IMR-90 (cell line): ENCODE measurements around the gene LRCOL1. TPM values are rescaled to one million over a fixed set of nuclear protein-coding genes. Genes with fewer than 3 reads are reported as not detected.

Experiments
- ATAC-seq: fragments of 200-7000 bp; cut with Tn5 transposase; 2 replicates; pipeline ENCODE4 v1.9.1; 2020; ENCODE audit warnings: low read depth, mild to moderate bottlenecking, moderate library complexity
- BruUV-seq: library from RNA; stranded (reverse); fragments of 400-500 nt; replicated peaks from 2 replicates; lab custom pipeline; 2021; lab: Mats Ljungman, UMichigan
- CTCF ChIA-PET: fragments of 300-600 bp; formaldehyde crosslinking; extraction: SDS; loops from one replicate; lab custom pipeline; 2021; ENCODE audit warnings: antibody characterized with exemption; lab: Yijun Ruan, JAX
- POLR2A ChIA-PET: fragments of 300-600 bp; sonication (Branson Sonifier 250); formaldehyde crosslinking; loops from one replicate; lab custom pipeline; 2022; ENCODE audit warnings: antibody characterized with exemption; ENCODE audit not compliant: unreplicated experiment; lab: Charles Lee
- DNase-seq: peaks from one replicate; pipeline ENCODE4 v3.0.0; 2013
- H2AFZ ChIP-seq: replicated peaks from 2 replicates; pipeline ENCODE3; 2013; ENCODE audit warnings: low read length, mild to moderate bottlenecking; ENCODE audit not compliant: poor library complexity
- H2AK5ac ChIP-seq: 2 replicates; pipeline ENCODE4 v1.6.1; 2013; ENCODE audit warnings: low read depth, low read length, inconsistent platforms
- H2AK9ac ChIP-seq: replicated peaks from 2 replicates; pipeline ENCODE3; 2013; ENCODE audit warnings: mild to moderate bottlenecking, low read depth, low read length, moderate library complexity; ENCODE audit not compliant: poor library complexity
- H2BK120ac ChIP-seq: 2 replicates; pipeline ENCODE4 v1.6.1; 2013; ENCODE audit warnings: low read depth, low read length, inconsistent platforms
- H2BK15ac ChIP-seq: 3 replicates; pipeline ENCODE4 v1.6.1; 2013; ENCODE audit warnings: low read depth, low read length, inconsistent platforms
- H2BK20ac ChIP-seq: 2 replicates; pipeline ENCODE4 v1.6.1; 2013; ENCODE audit warnings: low read depth, mild to moderate bottlenecking, inconsistent platforms, low read length, moderate library complexity
- H2BK5ac ChIP-seq: 2 replicates; pipeline ENCODE4 v1.6.1; 2013; ENCODE audit warnings: mild to moderate bottlenecking, low read depth, low read length, inconsistent platforms; ENCODE audit not compliant: poor library complexity, severe bottlenecking
- H3K14ac ChIP-seq: replicated peaks from 2 replicates; pipeline ENCODE4 v1.6.1; 2013; ENCODE audit warnings: low read depth, low read length, inconsistent platforms
- H3K18ac ChIP-seq: 2 replicates; pipeline ENCODE4 v1.6.1; 2013; ENCODE audit warnings: low read depth, low read length, control low read depth
- H3K23ac ChIP-seq: 2 replicates; pipeline ENCODE4 v1.6.1; 2013; ENCODE audit warnings: low read depth, low read length, inconsistent platforms
- H3K27ac ChIP-seq: 2 replicates; pipeline ENCODE4 v1.5.1; 2013; ENCODE audit warnings: mild to moderate bottlenecking, control low read depth, low read length; ENCODE audit not compliant: insufficient read depth
- H3K27me3 ChIP-seq: 2 replicates; pipeline ENCODE4 v1.6.1; 2013; ENCODE audit warnings: low read length; ENCODE audit not compliant: control insufficient read depth, insufficient read depth
- H3K36me3 ChIP-seq: 2 replicates; pipeline ENCODE4 v1.6.1; 2013; ENCODE audit warnings: low read length, mixed read lengths; ENCODE audit not compliant: control insufficient read depth, insufficient read depth
- H3K4ac ChIP-seq: 2 replicates; pipeline ENCODE4 v1.6.1; 2013; ENCODE audit warnings: low read depth, low read length, inconsistent platforms
- H3K4me1 ChIP-seq: 2 replicates; pipeline ENCODE4 v1.6.1; 2013; ENCODE audit warnings: low read length, mixed read lengths; ENCODE audit not compliant: control insufficient read depth, insufficient read depth
- H3K4me2 ChIP-seq: 2 replicates; pipeline ENCODE4 v1.6.1; 2013; ENCODE audit warnings: low read depth, mild to moderate bottlenecking, control low read depth, low read length, moderate library complexity
- H3K4me3 ChIP-seq: 2 replicates; pipeline ENCODE4 v1.5.1; 2013; ENCODE audit warnings: low read depth, mild to moderate bottlenecking, control low read depth, low read length, moderate library complexity; ENCODE audit not compliant: insufficient read depth
- H3K56ac ChIP-seq: 2 replicates; pipeline ENCODE4 v1.6.1; 2013; ENCODE audit warnings: low read length, inconsistent platforms; ENCODE audit not compliant: insufficient read depth; ENCODE audit errors: extremely low read depth
- H3K79me1 ChIP-seq, 2 experiments: 2 replicates each; pipeline ENCODE4 v1.6.1; 2013; ENCODE audit warnings: low read length in 2 of 2, inconsistent platforms in 1 of 2, low read depth in 1 of 2
- H3K9ac ChIP-seq: 2 replicates; pipeline ENCODE4 v1.6.1; 2013; ENCODE audit warnings: low read depth, low read length, control low read depth
- H3K9me1 ChIP-seq: 2 replicates; pipeline ENCODE4 v1.6.1; 2013; ENCODE audit warnings: low read length, inconsistent platforms; ENCODE audit not compliant: insufficient read depth
- H3K9me3 ChIP-seq: 2 replicates; pipeline ENCODE4 v1.6.1; 2013; ENCODE audit warnings: low read length; ENCODE audit not compliant: control insufficient read depth, insufficient read depth
- H4K20me1 ChIP-seq: 2 replicates; pipeline ENCODE4 v1.6.1; 2013; ENCODE audit warnings: low read length, inconsistent platforms; ENCODE audit not compliant: insufficient read depth
- H4K5ac ChIP-seq: 2 replicates; pipeline ENCODE4 v1.6.1; 2013; ENCODE audit warnings: mild to moderate bottlenecking, low read depth, low read length, control low read depth
- H4K8ac ChIP-seq, 2 experiments: 2 replicates each; pipeline ENCODE4 v1.6.1; 2013; ENCODE audit warnings: low read depth in 2 of 2, low read length in 2 of 2, control low read depth in 1 of 2, inconsistent platforms in 1 of 2
- H4K91ac ChIP-seq: 2 replicates; pipeline ENCODE4 v1.6.1; 2013; ENCODE audit warnings: low read depth, low read length, inconsistent platforms; ENCODE audit not compliant: insufficient read depth
- CEBPB ChIP-seq: IDR thresholded peaks from 2 replicates; pipeline ENCODE4 v1.6.1; 2012; ENCODE audit warnings: low read depth, low read length, improper control_type of control experiment
- CHD1 ChIP-seq: IDR thresholded peaks from 2 replicates; pipeline ENCODE4 v1.6.1; 2012; ENCODE audit warnings: low read depth, low read length, improper control_type of control experiment
- FOS ChIP-seq: fragments of 150-350 bp; IDR thresholded peaks from 2 replicates; pipeline ENCODE4 v1.6.1; 2016; ENCODE audit warnings: low read depth, low read length
- MAFK ChIP-seq: IDR thresholded peaks from 2 replicates; pipeline ENCODE4 v1.6.1; 2012; ENCODE audit warnings: low read depth, low read length, improper control_type of control experiment
- MAZ ChIP-seq: IDR thresholded peaks from 2 replicates; pipeline ENCODE4 v1.6.1; 2012; ENCODE audit warnings: low read depth, mild to moderate bottlenecking, low read length, improper control_type of control experiment, moderate library complexity, borderline replicate concordance
- MXI1 ChIP-seq: IDR thresholded peaks from 2 replicates; pipeline ENCODE4 v1.6.1; 2012; ENCODE audit warnings: low read depth, mild to moderate bottlenecking, low read length, moderate library complexity, borderline replicate concordance
- NFE2L2 ChIP-seq: fragments of 150-350 bp; IDR thresholded peaks from 2 replicates; pipeline ENCODE4 v1.6.1; 2016; ENCODE audit warnings: low read depth, mild to moderate bottlenecking, low read length
- POLR2A ChIP-seq: IDR thresholded peaks from 2 replicates; pipeline ENCODE4 v1.6.1; 2012; ENCODE audit warnings: mild to moderate bottlenecking, low read depth, low read length
- RAD21 ChIP-seq: IDR thresholded peaks from 2 replicates; pipeline ENCODE4 v1.6.1; 2012; ENCODE audit warnings: low read length, improper control_type of control experiment
- RFX5 ChIP-seq: IDR thresholded peaks from 2 replicates; pipeline ENCODE4 v1.8.0; 2012; ENCODE audit warnings: low read depth, mild to moderate bottlenecking, low read length, moderate library complexity
- WGBS, 2 experiments: methylation state at CpG; one replicate each; pipeline versions ENCODE4 v1.1.5 to v1.1.7; 2013; ENCODE audit warnings: missing lambda C conversion rate in 2 of 2; ENCODE audit not compliant: insufficient read length in 1 of 2; ENCODE audit errors: extremely low coverage in 2 of 2; 5-methylcytosine and 5-hydroxymethylcytosine counted together
- dilution Hi-C: fragments of 300-500 bp; cut with HindIII; formaldehyde crosslinking; loops from one replicate; pipeline ENCODE4 v1.14.3; 2018; ENCODE audit warnings: low sequenced_read_pairs; ENCODE audit not compliant: unreplicated experiment
- in situ Hi-C: fragments of 300-500 bp; cut with MboI; formaldehyde crosslinking; loops from 3 replicates; pipeline ENCODE4 v1.14.3; 2019; ENCODE audit warnings: low sequenced_read_pairs, inconsistent platforms, mixed read lengths
- intact Hi-C: fragments of 100-400 bp; cut with micrococcal nuclease; formaldehyde crosslinking; loops from 2 replicates; pipeline ENCODE4 v1.10.0; 2022
- polyA plus RNA-seq, 3 experiments: library from polyadenylated mRNA; depleted of rRNA; stranded (reverse); fragments of >200 nt; gene quantifications; 2 replicates each; pipeline ENCODE4 v1.2.3, GENCODE V29; 2012; ENCODE audit warnings: low replicate concordance in 1 of 3
- total RNA-seq: library from RNA; depleted of rRNA; stranded (reverse); fragments of >200 nt; gene quantifications from 2 replicates; pipeline ENCODE4 v1.2.3, GENCODE V29; 2012
- TF ChIP-seq, protein P1 (sequence below): conservative IDR thresholded peaks from 2 replicates; pipeline ENCODE4 v1.5.1; 2012; ENCODE audit warnings: mild to moderate bottlenecking, low read depth, low read length, improper control_type of control experiment
- TF ChIP-seq, protein P2 (sequence below): fragments of 150-350 bp; IDR thresholded peaks from 2 replicates; pipeline ENCODE4 v1.6.1; 2017; ENCODE audit warnings: mild to moderate bottlenecking, antibody characterized with exemption, low read length, low read depth

LRCOL1 gene
- total and polyA plus RNA-seq, 2 of the 4 experiments (the other 2 are of a cell fraction) = 1.0 TPM; not detected in 1

DNA sequence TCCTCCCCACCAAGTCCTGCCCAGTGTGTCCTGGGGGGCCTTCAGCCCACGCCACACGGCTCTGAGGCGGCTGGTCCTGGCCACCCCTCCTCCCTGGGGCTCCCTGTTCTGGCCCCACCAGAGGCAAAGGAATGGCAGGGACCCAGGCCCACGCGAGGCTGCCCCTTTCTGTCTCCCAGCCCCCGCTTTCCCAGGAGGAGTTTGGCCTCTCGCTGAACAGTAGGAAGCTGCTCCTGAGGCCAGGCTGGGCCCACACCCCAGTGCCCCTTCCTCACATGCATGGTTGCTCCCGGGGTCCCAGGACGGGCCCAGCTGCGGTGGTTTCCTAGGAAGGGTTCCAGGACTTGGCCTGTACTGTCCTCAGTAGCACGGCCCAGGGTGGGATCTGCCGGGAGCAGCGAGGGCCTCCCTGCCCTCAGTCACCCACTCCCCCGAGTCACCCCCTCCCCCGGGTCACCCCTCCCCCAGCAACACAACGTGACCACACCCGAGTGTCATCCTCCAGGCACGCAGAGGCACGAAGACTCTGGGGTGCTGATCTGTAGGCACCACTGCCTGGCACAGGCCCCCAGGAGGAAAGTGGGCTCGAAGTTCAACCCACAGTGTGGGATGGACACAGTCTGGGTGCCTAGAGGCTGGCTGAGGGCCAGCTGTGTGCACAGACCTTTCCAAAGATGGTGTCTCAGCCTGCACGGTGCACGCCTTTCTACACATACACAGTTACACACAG is 33.0 kb downstream of the LRCOL1 start:
- POLR2A ChIA-PET = no interaction called here
- 84% methylated on average over 8 of the region's 22 CpGs; no CpG with 5 or more reads in 1 of the 2 experiments for WGBS, 2 experiments
- BruUV-seq = no TSS peak

More for the DNA sequence above, 33.0 kb downstream of the LRCOL1 start:
- Histone ChIP-seq H4K91ac (no peak overlapping the region), H3K4me3 (no peak overlapping the region), H4K5ac (no peak overlapping the region), H2BK120ac (no peak overlapping the region), H3K9ac (no peak overlapping the region), H4K8ac (no peak overlapping the region), H3K27ac (no peak overlapping the region), H3K4me2 (no peak overlapping the region), H3K23ac (no peak overlapping the region), H3K14ac (no peak overlapping the region), H2BK15ac (no peak overlapping the region), H3K18ac (no peak overlapping the region), H3K36me3 (peaks cover 37% of the 10 kb centered on the region), H3K27me3 (no peaks in the 10 kb centered on the region), H2BK5ac (no peak overlapping the region), H3K79me1 (no peaks in the 10 kb centered on the region), H3K9me1 (no peaks in the 10 kb centered on the region), H2AK5ac (no peak overlapping the region), H3K4me1 (no peaks in the 10 kb centered on the region), H3K4ac (no peak overlapping the region), H3K9me3 (no peaks in the 10 kb centered on the region), H2BK20ac (no peak overlapping the region), H2AK9ac (no peak overlapping the region), H4K20me1 (no peaks in the 10 kb centered on the region; the same call in 1 of the 2 replicates), H2AFZ (no peak overlapping the region), H3K56ac (no peak overlapping the region)
- CTCF ChIA-PET = no interaction called here
- dilution Hi-C loops (no loop called here), in situ Hi-C loops (no loop called here), intact Hi-C loops (no loop called here)
- DNase-seq (no peak), ATAC-seq (no peak)
- TF ChIP-seq CEBPB = no peak
- TF ChIP-seq FOS = no peak
- no peak for TF ChIP-seq CHD1
- no peak for TF ChIP-seq MAFK
- TF ChIP-seq, protein P1, sequence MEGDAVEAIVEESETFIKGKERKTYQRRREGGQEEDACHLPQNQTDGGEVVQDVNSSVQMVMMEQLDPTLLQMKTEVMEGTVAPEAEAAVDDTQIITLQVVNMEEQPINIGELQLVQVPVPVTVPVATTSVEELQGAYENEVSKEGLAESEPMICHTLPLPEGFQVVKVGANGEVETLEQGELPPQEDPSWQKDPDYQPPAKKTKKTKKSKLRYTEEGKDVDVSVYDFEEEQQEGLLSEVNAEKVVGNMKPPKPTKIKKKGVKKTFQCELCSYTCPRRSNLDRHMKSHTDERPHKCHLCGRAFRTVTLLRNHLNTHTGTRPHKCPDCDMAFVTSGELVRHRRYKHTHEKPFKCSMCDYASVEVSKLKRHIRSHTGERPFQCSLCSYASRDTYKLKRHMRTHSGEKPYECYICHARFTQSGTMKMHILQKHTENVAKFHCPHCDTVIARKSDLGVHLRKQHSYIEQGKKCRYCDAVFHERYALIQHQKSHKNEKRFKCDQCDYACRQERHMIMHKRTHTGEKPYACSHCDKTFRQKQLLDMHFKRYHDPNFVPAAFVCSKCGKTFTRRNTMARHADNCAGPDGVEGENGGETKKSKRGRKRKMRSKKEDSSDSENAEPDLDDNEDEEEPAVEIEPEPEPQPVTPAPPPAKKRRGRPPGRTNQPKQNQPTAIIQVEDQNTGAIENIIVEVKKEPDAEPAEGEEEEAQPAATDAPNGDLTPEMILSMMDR = no peak
- TF ChIP-seq NFE2L2 = no peak
- no peak for TF ChIP-seq POLR2A
- no peak for TF ChIP-seq RAD21
- TF ChIP-seq MXI1 = no peak
- no peak for TF ChIP-seq MAZ
- no peak for TF ChIP-seq RFX5
- TF ChIP-seq, protein P2, sequence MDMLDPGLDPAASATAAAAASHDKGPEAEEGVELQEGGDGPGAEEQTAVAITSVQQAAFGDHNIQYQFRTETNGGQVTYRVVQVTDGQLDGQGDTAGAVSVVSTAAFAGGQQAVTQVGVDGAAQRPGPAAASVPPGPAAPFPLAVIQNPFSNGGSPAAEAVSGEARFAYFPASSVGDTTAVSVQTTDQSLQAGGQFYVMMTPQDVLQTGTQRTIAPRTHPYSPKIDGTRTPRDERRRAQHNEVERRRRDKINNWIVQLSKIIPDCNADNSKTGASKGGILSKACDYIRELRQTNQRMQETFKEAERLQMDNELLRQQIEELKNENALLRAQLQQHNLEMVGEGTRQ = no peak
